A673 (cell line): Measurements from ENCODE around the gene GPR15. TPM values are rescaled to one million over a fixed set of nuclear protein-coding genes. Genes with fewer than 3 reads are reported as not detected.

Experiments
- BruUV-seq: library from RNA; stranded (reverse); fragments of 400-500 nt; replicated peaks from 2 replicates; lab custom pipeline; 2021; lab: Mats Ljungman, UMichigan
- CTCF ChIA-PET: fragments of 300-600 bp; sonication (Branson Sonifier 250); formaldehyde crosslinking; loops from one replicate; lab custom pipeline; 2022; ENCODE audit warnings: antibody characterized with exemption; lab: Charles Lee
- POLR2A ChIA-PET: fragments of 300-600 bp; sonication (Branson Sonifier 250); formaldehyde crosslinking; loops from one replicate; lab custom pipeline; 2022; ENCODE audit warnings: antibody characterized with exemption; ENCODE audit not compliant: low non-redundant PET; lab: Charles Lee
- DNase-seq: peaks from one replicate; pipeline ENCODE4 v3.0.0-alpha.2; 2015; ENCODE audit warnings: low spot score
- H3K27ac ChIP-seq: fragments of 200-600 bp; sonication (generic); 2 replicates; pipeline ENCODE4 v1.5.1; 2016; ENCODE audit warnings: mixed run types, low read depth, mild to moderate bottlenecking, mixed read lengths, antibody characterized with exemption, low read length; ENCODE audit not compliant: poor library complexity, severe bottlenecking
- H3K27me3 ChIP-seq: fragments of 200-600 bp; sonication (generic); replicated peaks from 2 replicates; pipeline ENCODE4 v1.6.1; 2017; ENCODE audit warnings: mixed run types, low read depth, mild to moderate bottlenecking, mixed read lengths, antibody characterized with exemption, low read length; ENCODE audit not compliant: insufficient read depth, poor library complexity
- H3K36me3 ChIP-seq: fragments of 200-600 bp; sonication (generic); 2 replicates; pipeline ENCODE4 v1.6.1; 2016; ENCODE audit warnings: mixed run types, mild to moderate bottlenecking, mixed read lengths, antibody characterized with exemption, low read length; ENCODE audit not compliant: insufficient read depth, poor library complexity, severe bottlenecking
- H3K4me1 ChIP-seq: fragments of 200-600 bp; sonication (generic); 2 replicates; pipeline ENCODE4 v1.6.1; 2017; ENCODE audit warnings: mixed run types, mild to moderate bottlenecking, mixed read lengths, antibody characterized with exemption, low read length; ENCODE audit not compliant: insufficient read depth, poor library complexity, severe bottlenecking
- H3K4me3 ChIP-seq: fragments of 200-600 bp; sonication (generic); 2 replicates; pipeline ENCODE4 v1.5.1; 2016; ENCODE audit warnings: low read depth, mixed run types, mild to moderate bottlenecking, mixed read lengths, low read length; ENCODE audit not compliant: poor library complexity, severe bottlenecking
- H3K9me3 ChIP-seq: fragments of 200-600 bp; sonication (generic); 2 replicates; pipeline ENCODE4 v1.6.1; 2016; ENCODE audit warnings: mixed run types, low read depth, mild to moderate bottlenecking, mixed read lengths, antibody characterized with exemption, low read length; ENCODE audit not compliant: poor library complexity, severe bottlenecking
- EZH2 ChIP-seq: fragments of 200-600 bp; sonication (generic); IDR thresholded peaks from 2 replicates; pipeline ENCODE4 v1.6.1; 2017; ENCODE audit warnings: borderline replicate concordance, low read depth, mild to moderate bottlenecking, mixed read lengths, antibody characterized with exemption, low read length; ENCODE audit not compliant: poor library complexity, severe bottlenecking
- intact Hi-C: fragments of 100-400 bp; cut with micrococcal nuclease; formaldehyde crosslinking; loops from one replicate; pipeline ENCODE4 v1.10.0; 2022; ENCODE audit not compliant: unreplicated experiment
- total RNA-seq: library from RNA; stranded (reverse); gene quantifications from 2 replicates; pipeline ENCODE4 v1.2.3, GENCODE V29; 2021
- TF ChIP-seq, protein P1 (sequence below): fragments of 300-800, 200-600 bp; sonication (generic); conservative IDR thresholded peaks from 2 replicates; pipeline ENCODE4 v1.5.1; 2017; ENCODE audit warnings: low read depth, mild to moderate bottlenecking, antibody characterized with exemption, low read length, moderate library complexity, mixed read lengths

GPR15 gene
- total RNA-seq, 1 experiment from 2014 or later = not detected

DNA sequence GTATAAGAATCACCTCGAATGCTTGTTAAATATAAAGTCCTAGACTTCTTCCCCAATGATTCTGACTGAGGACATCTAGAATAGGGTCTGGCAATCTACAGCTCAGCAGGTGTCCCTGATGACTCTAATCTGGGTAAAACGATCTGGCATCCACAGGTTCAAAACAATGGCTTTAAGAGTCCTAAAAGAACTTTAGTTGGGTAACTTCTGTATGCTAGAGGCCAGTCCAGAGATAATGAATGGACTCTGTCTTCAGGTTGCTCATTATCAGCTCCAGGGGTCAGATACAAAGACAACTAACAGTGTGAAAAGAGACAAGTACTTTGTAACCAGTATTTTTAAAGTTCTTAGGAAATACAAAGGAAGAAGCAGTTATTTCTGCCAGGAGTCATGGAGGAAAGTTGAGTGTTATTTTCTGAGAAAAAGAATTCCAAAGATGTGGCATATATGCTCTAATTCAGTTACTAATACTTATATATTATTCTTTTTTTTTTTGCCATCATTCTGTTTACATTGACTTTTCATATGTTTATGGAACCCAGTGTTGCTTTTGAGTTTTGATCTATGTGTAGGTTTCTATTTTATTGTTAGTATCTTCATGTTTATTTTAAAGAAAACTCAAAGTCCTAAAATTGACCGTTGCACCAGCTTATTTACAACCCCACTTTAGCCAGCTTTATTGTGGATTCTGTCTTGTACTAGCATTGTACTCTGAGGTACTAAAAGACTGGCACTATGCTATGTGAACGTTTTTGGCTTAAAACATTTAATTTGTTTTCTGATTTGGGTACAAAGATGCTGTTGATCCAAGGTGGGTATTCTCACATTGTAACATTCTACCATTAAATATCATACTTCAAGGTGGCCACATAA lies 3.1 kb upstream of the GPR15 start:
- TF ChIP-seq, protein P1, sequence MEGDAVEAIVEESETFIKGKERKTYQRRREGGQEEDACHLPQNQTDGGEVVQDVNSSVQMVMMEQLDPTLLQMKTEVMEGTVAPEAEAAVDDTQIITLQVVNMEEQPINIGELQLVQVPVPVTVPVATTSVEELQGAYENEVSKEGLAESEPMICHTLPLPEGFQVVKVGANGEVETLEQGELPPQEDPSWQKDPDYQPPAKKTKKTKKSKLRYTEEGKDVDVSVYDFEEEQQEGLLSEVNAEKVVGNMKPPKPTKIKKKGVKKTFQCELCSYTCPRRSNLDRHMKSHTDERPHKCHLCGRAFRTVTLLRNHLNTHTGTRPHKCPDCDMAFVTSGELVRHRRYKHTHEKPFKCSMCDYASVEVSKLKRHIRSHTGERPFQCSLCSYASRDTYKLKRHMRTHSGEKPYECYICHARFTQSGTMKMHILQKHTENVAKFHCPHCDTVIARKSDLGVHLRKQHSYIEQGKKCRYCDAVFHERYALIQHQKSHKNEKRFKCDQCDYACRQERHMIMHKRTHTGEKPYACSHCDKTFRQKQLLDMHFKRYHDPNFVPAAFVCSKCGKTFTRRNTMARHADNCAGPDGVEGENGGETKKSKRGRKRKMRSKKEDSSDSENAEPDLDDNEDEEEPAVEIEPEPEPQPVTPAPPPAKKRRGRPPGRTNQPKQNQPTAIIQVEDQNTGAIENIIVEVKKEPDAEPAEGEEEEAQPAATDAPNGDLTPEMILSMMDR = no peak
- no peak for TF ChIP-seq EZH2
- intact Hi-C loops = no loop called here
- ChIA-PET POLR2A (no interaction called here), CTCF (no interaction called here)
- peaks cover 8% of the 10 kb centered on the region for H3K27me3 ChIP-seq
- H3K36me3 ChIP-seq = no peaks in the 10 kb centered on the region
- no peak overlapping the region for H3K4me3 ChIP-seq
- no TSS peak for BruUV-seq
- no peaks in the 10 kb centered on the region for H3K9me3 ChIP-seq
- no peak overlapping the region for H3K27ac ChIP-seq
- no peaks in the 10 kb centered on the region for H3K4me1 ChIP-seq
- DNase-seq = no peak

DNA sequence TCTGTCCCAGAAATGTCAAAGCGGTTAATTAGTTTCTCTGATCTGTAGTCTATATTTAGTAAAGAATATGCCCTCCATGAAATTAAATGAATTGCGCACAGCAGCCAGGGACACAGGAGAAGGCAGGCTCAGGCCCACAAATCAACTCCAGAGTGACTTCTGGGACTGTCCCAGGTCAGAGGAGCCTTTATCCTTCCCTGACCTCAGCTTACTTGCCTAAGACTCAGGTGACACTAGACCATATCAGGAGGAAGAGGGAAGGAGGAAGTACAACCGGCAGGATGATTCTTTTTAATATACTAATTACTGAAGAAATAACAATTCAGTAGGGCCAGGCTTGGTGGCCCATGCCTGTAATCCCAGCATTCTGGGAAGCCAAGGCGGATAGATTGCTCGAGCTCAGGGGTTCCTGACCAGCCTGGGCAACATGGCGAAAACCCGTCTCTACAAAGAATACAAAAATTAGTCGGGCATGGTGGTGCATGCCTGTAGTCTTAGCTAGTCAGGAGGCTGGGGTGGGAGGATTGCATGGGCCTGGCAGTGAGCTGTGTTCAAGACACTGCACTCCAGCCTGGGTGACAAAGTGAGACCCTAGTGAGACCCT lies 1.8 kb upstream of the GPR15 start:
- POLR2A ChIA-PET = interaction anchor here (0.6 kb wide), 1 partner anchor 7 kb away, joined by 3 read pairs; the partner anchor contains the start of gene CLDND1
- BruUV-seq = no TSS peak

DNA sequence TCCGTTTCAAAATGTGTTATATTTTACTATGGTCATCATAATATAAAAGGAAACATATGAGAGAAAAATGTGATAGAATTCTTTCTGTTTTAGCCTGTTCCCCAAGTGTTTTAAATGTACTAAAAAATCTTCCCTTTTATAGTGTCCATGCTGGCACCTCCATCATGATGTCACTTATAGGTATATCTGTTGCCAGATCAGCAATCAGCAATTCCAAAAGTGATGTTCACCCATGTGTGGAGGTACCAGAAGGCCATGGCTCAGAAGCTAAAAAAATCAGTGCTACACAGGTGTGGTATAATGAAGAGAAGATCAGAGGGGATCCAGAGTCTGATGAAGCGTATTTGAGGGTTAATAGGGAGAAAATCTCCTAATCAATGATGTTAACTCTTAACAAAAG lies 1.1 kb upstream of the GPR15 start:
- Histone ChIP-seq H3K36me3 (no peaks in the 10 kb centered on the region), H3K9me3 (no peaks in the 10 kb centered on the region), H3K4me1 (no peaks in the 10 kb centered on the region), H3K27ac (no peak overlapping the region), H3K27me3 (peaks cover 14% of the 10 kb centered on the region), H3K4me3 (no peak overlapping the region)
- TF ChIP-seq, protein P1 = no peak
- TF ChIP-seq EZH2 = no peak
- POLR2A ChIA-PET = interaction anchor here (0.6 kb wide), 1 partner anchor 8 kb away, joined by 3 read pairs; the partner anchor contains the start of gene CLDND1
- intact Hi-C loops = no loop called here
- CTCF ChIA-PET = no interaction called here
- BruUV-seq = no TSS peak
- DNase-seq = no peak

More for the DNA sequence above, 1.8 kb upstream of the GPR15 start:
- no peak for DNase-seq
- Histone ChIP-seq H3K27me3 (peaks cover 14% of the 10 kb centered on the region), H3K9me3 (no peaks in the 10 kb centered on the region), H3K4me1 (no peaks in the 10 kb centered on the region), H3K4me3 (no peak overlapping the region), H3K36me3 (no peaks in the 10 kb centered on the region), H3K27ac (no peak overlapping the region)
- CTCF ChIA-PET = no interaction called here
- intact Hi-C loops = no loop called here
- TF ChIP-seq, protein P1 = no peak
